K562 (cell line): ENCODE results near the gene PCOLCE2. TPM values are rescaled to one million over a fixed set of nuclear protein-coding genes. Genes with fewer than 3 reads are reported as not detected.

Source experiments
- ATAC-seq: fragments of 200-7000 bp; cut with Tn5 transposase; 3 replicates; pipeline ENCODE4 v1.9.1; 2020; ENCODE audit warnings: moderate library complexity
- BruUV-seq: library from RNA; stranded (reverse); fragments of 400-500 nt; replicated peaks from 2 replicates; lab custom pipeline; 2021; lab: Mats Ljungman, UMichigan
- CTCF ChIA-PET: fragments of 300-600 bp; formaldehyde crosslinking; extraction: SDS; loops from one replicate; lab custom pipeline; 2021; ENCODE audit warnings: low intra/inter-chr PET ratio; lab: Yijun Ruan, JAX
- POLR2A ChIA-PET: fragments of 300-600, 350-650 bp; sonication (Branson Sonifier 250); formaldehyde crosslinking; extraction: SDS; loops from one replicate; lab custom pipeline; 2021; ENCODE audit warnings: antibody characterized with exemption, inconsistent platforms; lab: Yijun Ruan, JAX
- DNase-seq, 4 experiments: peaks; one replicate each; pipeline versions ENCODE4 v3.0.0 to v3.0.0-alpha.2; 2011 to 2018; ENCODE audit warnings: low spot score in 3 of 4, mixed read lengths in 3 of 4; ENCODE audit errors: extremely low read depth in 1 of 4
- FAIRE-seq: peaks from 2 replicates; lab custom pipeline; 2011; peaks lifted over from hg19 to GRCh38; lab: Jason Lieb, UNC
- H2AFZ ChIP-seq: 2 replicates; pipeline ENCODE4 v1.6.0; 2011; ENCODE audit warnings: low read depth, low read length, control low read depth, inconsistent platforms
- H3K27ac ChIP-seq: fragments of 200-600 bp; 3 replicates; pipeline ENCODE4 v1.8.0; 2011; ENCODE audit warnings: low read depth, mild to moderate bottlenecking, control low read depth, inconsistent platforms, low read length, moderate library complexity, mixed read lengths; ENCODE audit errors: extremely low read depth
- H3K27me3 ChIP-seq, 2 experiments: fragments of 300-600 bp in 1 of 2; 2 replicates in 1 of 2; 3 replicates in 1 of 2; pipeline versions ENCODE4 v1.6.0 to v1.8.0; 2011; ENCODE audit warnings: inconsistent platforms in 2 of 2, low read length in 2 of 2, mild to moderate bottlenecking in 1 of 2, mixed read lengths in 1 of 2, moderate library complexity in 1 of 2; ENCODE audit not compliant: control insufficient read depth in 2 of 2, insufficient read depth in 2 of 2
- H3K36me3 ChIP-seq: fragments of 300-600 bp; 3 replicates; pipeline ENCODE4 v1.8.0; 2011; ENCODE audit warnings: mild to moderate bottlenecking, low read length, inconsistent platforms; ENCODE audit not compliant: control insufficient read depth, insufficient read depth
- H3K4me1 ChIP-seq, 2 experiments: fragments of 200-600 bp in 1 of 2; replicated peaks in 1 of 2; 2 replicates in 1 of 2; 3 replicates in 1 of 2; pipeline versions ENCODE4 v1.5.1 to v1.8.0; 2011; ENCODE audit warnings: inconsistent platforms in 2 of 2, low read length in 2 of 2, mild to moderate bottlenecking in 1 of 2, mixed read lengths in 1 of 2, moderate library complexity in 1 of 2; ENCODE audit not compliant: control insufficient read depth in 2 of 2, insufficient read depth in 2 of 2
- H3K4me2 ChIP-seq: 2 replicates; pipeline ENCODE4 v1.6.1; 2011; ENCODE audit warnings: low read length, control low read depth, inconsistent platforms, mixed read lengths; ENCODE audit not compliant: insufficient read depth
- H3K4me3 ChIP-seq: fragments of 200-600 bp; sonication (generic), shearing (Covaris generic); 2 replicates; pipeline ENCODE4 v1.5.1; 2016; ENCODE audit warnings: control low read depth, inconsistent platforms
- H3K79me2 ChIP-seq: fragments of 200-600 bp; 3 replicates; pipeline ENCODE4 v1.8.0; 2011; ENCODE audit warnings: low read length, inconsistent platforms; ENCODE audit not compliant: control insufficient read depth, insufficient read depth
- H3K9ac ChIP-seq, 2 experiments: 2 replicates each; pipeline versions ENCODE4 v1.6.0 to v1.6.1; 2011; ENCODE audit warnings: low read depth in 2 of 2, low read length in 2 of 2, control low read depth in 1 of 2, inconsistent platforms in 1 of 2, mild to moderate bottlenecking in 1 of 2, mixed read lengths in 1 of 2; ENCODE audit not compliant: insufficient read depth in 1 of 2
- H3K9me1 ChIP-seq: one replicate; pipeline ENCODE4 v1.6.0; 2011; ENCODE audit warnings: inconsistent platforms, mild to moderate bottlenecking, low read length, moderate library complexity; ENCODE audit not compliant: control insufficient read depth, insufficient read depth
- H3K9me3 ChIP-seq: replicated peaks from 2 replicates; pipeline ENCODE4 v1.5.1; 2011; ENCODE audit warnings: low read depth, low read length, inconsistent platforms; ENCODE audit not compliant: control insufficient read depth, insufficient read depth
- H4K20me1 ChIP-seq: replicated peaks from 2 replicates; pipeline ENCODE4 v1.6.1; 2011; ENCODE audit warnings: low read length, inconsistent platforms, mixed read lengths; ENCODE audit not compliant: control insufficient read depth, insufficient read depth
- BHLHE40 ChIP-seq: IDR thresholded peaks from 2 replicates; pipeline ENCODE4 v1.6.1; 2011; ENCODE audit warnings: low read length, improper control_type of control experiment
- CBX1 ChIP-seq: sonication (generic); IDR thresholded peaks from 2 replicates; pipeline ENCODE4 v1.6.1; 2016; ENCODE audit warnings: antibody characterized with exemption, low read depth, mild to moderate bottlenecking
- CHD2 ChIP-seq: IDR thresholded peaks from 2 replicates; pipeline ENCODE4 v1.6.1; 2011; ENCODE audit warnings: low read depth, low read length
- HNRNPH1 ChIP-seq: fragments of 200-400 bp; formaldehyde crosslinking; optimal IDR thresholded peaks from 2 replicates; pipeline ENCODE3; 2017; ENCODE audit warnings: low read depth, mild to moderate bottlenecking, low read length, moderate library complexity
- KLF13 ChIP-seq: fragments of 450-650 bp; IDR thresholded peaks from 2 replicates; pipeline ENCODE4 v1.6.1; 2016; ENCODE audit warnings: missing genetic modification characterization, low read depth, mild to moderate bottlenecking, missing compliant biosample characterization, moderate library complexity, borderline replicate concordance
- NEUROD1 ChIP-seq: fragments of 150-350 bp; IDR thresholded peaks from 2 replicates; pipeline ENCODE4 v1.6.1; 2014; ENCODE audit warnings: borderline replicate concordance, low read length, low read depth; ENCODE audit not compliant: partially characterized antibody
- PHF20 ChIP-seq: fragments of 450-650 bp; IDR thresholded peaks from 2 replicates; pipeline ENCODE4 v1.6.1; 2018; ENCODE audit not compliant: partially characterized antibody
- RBM14 ChIP-seq: fragments of 200-400 bp; formaldehyde crosslinking; IDR thresholded peaks from 2 replicates; pipeline ENCODE4 v1.6.1; 2018; ENCODE audit warnings: low read depth, mild to moderate bottlenecking, low read length, moderate library complexity, borderline replicate concordance; ENCODE audit not compliant: insufficient read depth
- STAT5A ChIP-seq: IDR thresholded peaks from 2 replicates; pipeline ENCODE4 v1.6.1; 2012; ENCODE audit warnings: low read length, inconsistent platforms, borderline replicate concordance
- ZKSCAN8 ChIP-seq: fragments of 200-800 bp; sonication (Bioruptor generic); IDR thresholded peaks from 2 replicates; pipeline ENCODE4 v1.6.1; 2016; ENCODE audit warnings: missing genetic modification characterization, missing compliant biosample characterization
- WGBS: fragments of 100-300 bp; shearing (Covaris generic); methylation state at CpG from one replicate; pipeline ENCODE4 v1.1.6; 2016; ENCODE audit warnings: low coverage, mixed read lengths; ENCODE audit not compliant: insufficient coverage; ENCODE audit errors: missing lambda C conversion rate; 5-methylcytosine and 5-hydroxymethylcytosine counted together
- in situ Hi-C: fragments of 300-500 bp; cut with MboI; formaldehyde crosslinking; loops from 4 replicates; pipeline ENCODE4 v1.15.0; 2018; ENCODE audit warnings: inconsistent platforms, mixed read lengths
- intact Hi-C: fragments of 100-400 bp; cut with micrococcal nuclease; formaldehyde crosslinking; loops from 2 replicates; pipeline ENCODE4 v1.14.2; 2022
- polyA plus RNA-seq, 8 experiments: library from polyadenylated mRNA; depleted of rRNA in 4 of 8; stranded (reverse) in 5 of 8; unstranded in 3 of 8; fragments of >200 nt; fragmentation: Nextera tagmentation in 2 of 8; fragmentation: Illumina TruSeq in 1 of 8; extraction: Ambion mirVana in 2 of 8; extraction: Trizol in 1 of 8; gene quantifications; 2 replicates each; pipeline versions ENCODE4 v1.2.1 to v1.2.3, GENCODE V29; 2011 to 2014; ENCODE audit warnings: inconsistent platforms in 1 of 8, missing spikeins in 1 of 8
- total RNA-seq, 7 experiments: library from RNA; depleted of rRNA in 6 of 7; stranded (reverse); fragments of >200 nt in 6 of 7; fragmentation: Illumina TruSeq in 2 of 7; extraction: Trizol in 2 of 7; gene quantifications; 2 replicates each; pipeline versions ENCODE4 v1.2.1 to v1.2.3, GENCODE V29; 2011 to 2021; ENCODE audit warnings: low replicate concordance in 1 of 7

Gene PCOLCE2
- total and polyA plus RNA-seq, 9 of the 15 experiments (the other 6 are each of a cell fraction or from before 2014, with no cell fraction given), result 0.18 to 1.2 (median 0.65) TPM

- Histone ChIP-seq H3K4me2 (no peak overlapping the region), H3K27ac (no peak overlapping the region), H4K20me1 (no peaks in the 10 kb centered on the region), H3K4me1 (0 out of 5 replicates have a peak, but pooled peaks cover 0 to 3% of the 10 kb centered on the region in 2 experiments), H3K9me1 (no peaks in the 10 kb centered on the region), H3K9ac (no peak overlapping the region), H3K9me3 (no peaks in the 10 kb centered on the region), H3K36me3 (no peaks in the 10 kb centered on the region), H2AFZ (no peak overlapping the region), H3K27me3 (peaks cover 0 to 3% of the 10 kb centered on the region in 2 experiments; a peak in 1 of 5 replicates), H3K79me2 (no peaks in the 10 kb centered on the region), H3K4me3 (no peak overlapping the region)
- ChIA-PET CTCF (no interaction called here), POLR2A (interaction anchor here (0.9 kb wide), 1 partner anchor 41 kb away, joined by 3 read pairs; no protein-coding TSS in a partner anchor)
- TF ChIP-seq STAT5A (no peak), RBM14 (no peak), BHLHE40 (no peak), ZKSCAN8 (CRISPR knock-in tag) (no peak), KLF13 (tag) (no peak), HNRNPH1 (no peak), NEUROD1 (no peak), CBX1 (no peak), PHF20 (no peak), CHD2 (no peak)
- in situ Hi-C loops, result no loop called here
- DNase-seq, result no peak
- FAIRE-seq, result no peak
- intact Hi-C loops, result no loop called here
- no TSS peak for BruUV-seq
- WGBS, result 5% methylated on average over 2 of the region's 2 CpGs
- ATAC-seq, result no peak
Measured at GRCh38 chr3:142897807-142898206, 8.9 kb upstream of the PCOLCE2 start.
